ENCODE measurements around the gene UBR1.

- TF ChIP-seq, protein P1, sequence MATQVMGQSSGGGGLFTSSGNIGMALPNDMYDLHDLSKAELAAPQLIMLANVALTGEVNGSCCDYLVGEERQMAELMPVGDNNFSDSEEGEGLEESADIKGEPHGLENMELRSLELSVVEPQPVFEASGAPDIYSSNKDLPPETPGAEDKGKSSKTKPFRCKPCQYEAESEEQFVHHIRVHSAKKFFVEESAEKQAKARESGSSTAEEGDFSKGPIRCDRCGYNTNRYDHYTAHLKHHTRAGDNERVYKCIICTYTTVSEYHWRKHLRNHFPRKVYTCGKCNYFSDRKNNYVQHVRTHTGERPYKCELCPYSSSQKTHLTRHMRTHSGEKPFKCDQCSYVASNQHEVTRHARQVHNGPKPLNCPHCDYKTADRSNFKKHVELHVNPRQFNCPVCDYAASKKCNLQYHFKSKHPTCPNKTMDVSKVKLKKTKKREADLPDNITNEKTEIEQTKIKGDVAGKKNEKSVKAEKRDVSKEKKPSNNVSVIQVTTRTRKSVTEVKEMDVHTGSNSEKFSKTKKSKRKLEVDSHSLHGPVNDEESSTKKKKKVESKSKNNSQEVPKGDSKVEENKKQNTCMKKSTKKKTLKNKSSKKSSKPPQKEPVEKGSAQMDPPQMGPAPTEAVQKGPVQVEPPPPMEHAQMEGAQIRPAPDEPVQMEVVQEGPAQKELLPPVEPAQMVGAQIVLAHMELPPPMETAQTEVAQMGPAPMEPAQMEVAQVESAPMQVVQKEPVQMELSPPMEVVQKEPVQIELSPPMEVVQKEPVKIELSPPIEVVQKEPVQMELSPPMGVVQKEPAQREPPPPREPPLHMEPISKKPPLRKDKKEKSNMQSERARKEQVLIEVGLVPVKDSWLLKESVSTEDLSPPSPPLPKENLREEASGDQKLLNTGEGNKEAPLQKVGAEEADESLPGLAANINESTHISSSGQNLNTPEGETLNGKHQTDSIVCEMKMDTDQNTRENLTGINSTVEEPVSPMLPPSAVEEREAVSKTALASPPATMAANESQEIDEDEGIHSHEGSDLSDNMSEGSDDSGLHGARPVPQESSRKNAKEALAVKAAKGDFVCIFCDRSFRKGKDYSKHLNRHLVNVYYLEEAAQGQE (IDR thresholded peaks at IDR 0.05; ENCODE audit: unreplicated experiment) = no peak
- TF ChIP-seq, protein P2, sequence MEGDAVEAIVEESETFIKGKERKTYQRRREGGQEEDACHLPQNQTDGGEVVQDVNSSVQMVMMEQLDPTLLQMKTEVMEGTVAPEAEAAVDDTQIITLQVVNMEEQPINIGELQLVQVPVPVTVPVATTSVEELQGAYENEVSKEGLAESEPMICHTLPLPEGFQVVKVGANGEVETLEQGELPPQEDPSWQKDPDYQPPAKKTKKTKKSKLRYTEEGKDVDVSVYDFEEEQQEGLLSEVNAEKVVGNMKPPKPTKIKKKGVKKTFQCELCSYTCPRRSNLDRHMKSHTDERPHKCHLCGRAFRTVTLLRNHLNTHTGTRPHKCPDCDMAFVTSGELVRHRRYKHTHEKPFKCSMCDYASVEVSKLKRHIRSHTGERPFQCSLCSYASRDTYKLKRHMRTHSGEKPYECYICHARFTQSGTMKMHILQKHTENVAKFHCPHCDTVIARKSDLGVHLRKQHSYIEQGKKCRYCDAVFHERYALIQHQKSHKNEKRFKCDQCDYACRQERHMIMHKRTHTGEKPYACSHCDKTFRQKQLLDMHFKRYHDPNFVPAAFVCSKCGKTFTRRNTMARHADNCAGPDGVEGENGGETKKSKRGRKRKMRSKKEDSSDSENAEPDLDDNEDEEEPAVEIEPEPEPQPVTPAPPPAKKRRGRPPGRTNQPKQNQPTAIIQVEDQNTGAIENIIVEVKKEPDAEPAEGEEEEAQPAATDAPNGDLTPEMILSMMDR (conservative IDR thresholded peaks at IDR 0.05; ENCODE audit: low read depth in 2 of 2) = no peak
- TF ChIP-seq POLR2AphosphoS5 (IDR thresholded peaks at IDR 0.05; ENCODE audit: low read depth) = peak; percentile 66
- TF ChIP-seq CREB1 (CRISPR knock-in tag; IDR thresholded peaks at IDR 0.05; ENCODE audit: low read depth) = no peak
- TF ChIP-seq EZH2 (IDR thresholded peaks at IDR 0.05; ENCODE audit: low read depth, unreplicated experiment) = no peak
- TF ChIP-seq ETS1 (IDR thresholded peaks at IDR 0.05) = no peak
- no peak for TF ChIP-seq ZNF114 (CRISPR knock-in tag; IDR thresholded peaks at IDR 0.05)
- TF ChIP-seq JUNB (IDR thresholded peaks at IDR 0.05; ENCODE audit: unreplicated experiment) = no peak
- TF ChIP-seq EZH2phosphoT487 (IDR thresholded peaks at IDR 0.05; ENCODE audit: unreplicated experiment) = no peak
These were observed 27.8 kb upstream of the UBR1 start, which contains the start of gene TMEM62 for GRCh38 chr15:43133430-43134156.
